B cell (primary cell): Measurements from ENCODE around the gene RSPRY1. TPM values are rescaled to one million over a fixed set of nuclear protein-coding genes. Genes with fewer than 3 reads are reported as not detected.
"Not testable (repeated sequence)": the region's sequence is repeated elsewhere in the genome, so short reads cannot be mapped to it uniquely, and the experiment has no call there.

ENCODE experiments used
- ATAC-seq: fragments of 200-7000 bp; cut with Tn5 transposase; one replicate; pipeline ENCODE4 v1.10.0; 2021; ENCODE audit warnings: low read depth, mild to moderate bottlenecking, moderate number of reproducible peaks, moderate library complexity
- CTCF ChIA-PET: fragments of 350-600 bp; sonication (Branson Sonifier 250); formaldehyde crosslinking; loops from one replicate; lab custom pipeline; 2021; ENCODE audit warnings: antibody characterized with exemption, inconsistent platforms; lab: Charles Lee
- POLR2A ChIA-PET: fragments of 350-600 bp; sonication (Branson Sonifier 250); formaldehyde crosslinking; loops from one replicate; lab custom pipeline; 2021; ENCODE audit warnings: antibody characterized with exemption; lab: Charles Lee
- DNase-seq: peaks from one replicate; pipeline ENCODE4 v3.0.0; 2013
- H2AFZ ChIP-seq: 2 replicates; pipeline ENCODE4 v1.6.1; 2012; ENCODE audit warnings: mild to moderate bottlenecking, low read depth, low read length; ENCODE audit not compliant: insufficient read depth, poor library complexity, severe bottlenecking
- H3K27ac ChIP-seq, 2 donors: 1 replicate in 1 of 2; 2 replicates in 1 of 2; pipeline ENCODE4 v1.5.1; 2012 to 2013; ENCODE audit warnings: low read length in 2 of 2, mild to moderate bottlenecking in 2 of 2, moderate library complexity in 1 of 2
- H3K27me3 ChIP-seq, 4 experiments: fragments of 200-600 bp in 1 of 4; sonication (generic) in 1 of 4; replicated peaks in 1 of 4; 1 replicate in 2 of 4; 2 replicates in 2 of 4; pipeline versions ENCODE4 v1.6.1 to v1.7.0; 2013 to 2016; ENCODE audit warnings: low read length in 3 of 4, mild to moderate bottlenecking in 2 of 4, mixed read lengths in 1 of 4, moderate library complexity in 1 of 4; ENCODE audit not compliant: insufficient read depth in 4 of 4, control insufficient read depth in 3 of 4; ENCODE audit errors: control extremely low read depth in 1 of 4
- H3K36me3 ChIP-seq, 2 experiments: replicated peaks in 1 of 2; 1 replicate in 1 of 2; 2 replicates in 1 of 2; pipeline versions ENCODE4 v1.6.1 to v1.7.1; 2013; ENCODE audit warnings: low read length in 1 of 2; ENCODE audit not compliant: insufficient read depth in 2 of 2, control insufficient read depth in 1 of 2; ENCODE audit errors: control extremely low read depth in 1 of 2, extremely low read depth in 1 of 2
- H3K4me1 ChIP-seq, 2 donors: fragments of 200-600 bp in 1 of 2; sonication (generic) in 1 of 2; 1 replicate in 1 of 2; 2 replicates in 1 of 2; pipeline versions ENCODE4 v1.5.1 to v1.6.1; 2013 to 2017; ENCODE audit warnings: low read length in 2 of 2; ENCODE audit not compliant: control insufficient read depth in 2 of 2, insufficient read depth in 2 of 2
- H3K4me2 ChIP-seq: replicated peaks from 2 replicates; pipeline ENCODE3; 2012; ENCODE audit warnings: mild to moderate bottlenecking, low read depth, low read length; ENCODE audit not compliant: poor library complexity, severe bottlenecking
- H3K4me3 ChIP-seq, 5 experiments: fragments of 200-600 bp in 1 of 5; sonication (generic) in 1 of 5; 1 replicate in 3 of 5; 2 replicates in 2 of 5; pipeline versions ENCODE4 v1.5.1 to v1.7.0; 2011 to 2016; ENCODE audit warnings: low read length in 4 of 5, mild to moderate bottlenecking in 4 of 5, low read depth in 2 of 5, control low read depth in 1 of 5, moderate library complexity in 1 of 5; ENCODE audit not compliant: insufficient read depth in 1 of 5; ENCODE audit errors: control extremely low read depth in 1 of 5, extremely low read depth in 1 of 5
- H3K79me2 ChIP-seq: fragments of 200-600 bp; sonication (generic); one replicate; pipeline ENCODE4 v1.6.0; 2016; ENCODE audit warnings: low read length; ENCODE audit not compliant: control insufficient read depth, insufficient read depth
- H3K9ac ChIP-seq: fragments of 200-600 bp; sonication (generic); 2 replicates; pipeline ENCODE4 v1.6.1; 2017; ENCODE audit warnings: mild to moderate bottlenecking, low read length, moderate library complexity
- H3K9me3 ChIP-seq, 3 donors: one replicate each; pipeline versions ENCODE4 v1.6.1 to v1.7.1; 2013; ENCODE audit warnings: low read length in 2 of 3; ENCODE audit not compliant: control insufficient read depth in 2 of 3, insufficient read depth in 1 of 3; ENCODE audit errors: control extremely low read depth in 1 of 3
- H4K20me1 ChIP-seq: 2 replicates; pipeline ENCODE4 v1.6.0; 2012; ENCODE audit warnings: mild to moderate bottlenecking, low read length; ENCODE audit not compliant: insufficient read depth, control insufficient read depth, poor library complexity, severe bottlenecking
- H3K27ac Mint-ChIP-seq: one replicate; pipeline ENCODE4 v1.8.0; 2021; ENCODE audit warnings: mixed read lengths
- H3K27me3 Mint-ChIP-seq: one replicate; pipeline ENCODE4 v1.8.0; 2021; ENCODE audit warnings: mixed read lengths
- H3K4me1 Mint-ChIP-seq: one replicate; pipeline ENCODE4 v1.8.0; 2021; ENCODE audit warnings: mixed read lengths
- H3K4me3 Mint-ChIP-seq: one replicate; pipeline ENCODE4 v1.8.0; 2021; ENCODE audit warnings: mixed read lengths
- H3K9me3 Mint-ChIP-seq: one replicate; pipeline ENCODE4 v1.8.0; 2022; ENCODE audit warnings: mixed read lengths; ENCODE audit not compliant: insufficient read depth
- EZH2 ChIP-seq: IDR thresholded peaks from 2 replicates; pipeline ENCODE4 v1.6.1; 2012; ENCODE audit warnings: borderline replicate concordance, low read depth, mild to moderate bottlenecking, moderate library complexity, low read length; ENCODE audit not compliant: insufficient read depth, poor library complexity, severe bottlenecking
- WGBS: methylation state at CpG from one replicate; pipeline ENCODE4 v1.1.5; 2013; ENCODE audit warnings: missing lambda C conversion rate; ENCODE audit not compliant: insufficient coverage; 5-methylcytosine and 5-hydroxymethylcytosine counted together
- intact Hi-C: fragments of 100-400 bp; cut with micrococcal nuclease; formaldehyde crosslinking; loops from one replicate; pipeline ENCODE4 v1.10.0; 2022
- polyA plus RNA-seq: library from polyadenylated mRNA; depleted of rRNA; stranded (reverse); fragments of >200 nt; gene quantifications from 2 replicates; pipeline ENCODE4 v1.2.3, GENCODE V29; 2012
- total RNA-seq, 2 donors: library from RNA; stranded (reverse); fragments of 120-200 nt in 1 of 2; gene quantifications; 1 replicate in 1 of 2; 2 replicates in 1 of 2; pipeline versions ENCODE4 v1.2.3 to v1.2.4, GENCODE V29; 2013 to 2022
- TF ChIP-seq, protein P1 (sequence below): fragments of 200-600 bp; IDR thresholded peaks from one replicate; pipeline ENCODE4 v1.8.0; 2022; ENCODE audit warnings: antibody characterized with exemption, mild to moderate bottlenecking

RSPRY1 gene
- total and polyA plus RNA-seq, 2 donors (not counting 1 experiment from before 2014, with no cell fraction given), result 9.6 to 38.4 TPM

- no peak overlapping the region for H3K4me3 Mint-ChIP-seq
- Histone ChIP-seq H3K9ac (no peak overlapping the region), H3K4me3 (no peak overlapping the region), H3K27me3 (no peaks in the 10 kb centered on the region), H3K27ac (no peak overlapping the region), H3K9me3 (no peaks in the 10 kb centered on the region), H2AFZ (no peak overlapping the region), H3K36me3 (no peaks in the 10 kb centered on the region), H4K20me1 (peaks cover 15% of the 10 kb centered on the region), H3K4me2 (no peak overlapping the region), H3K79me2 (peaks cover 96% of the 10 kb centered on the region), H3K4me1 (peaks cover 26 to 30% of the 10 kb centered on the region in 2 donors)
- H3K27ac Mint-ChIP-seq, result no peak overlapping the region
- DNase-seq (no peak), ATAC-seq (no peak)
- POLR2A ChIA-PET, result no interaction called here
- intact Hi-C loops, result loop anchor here (5.0 to 10.0 kb wide), 6 partner anchors 96 to 1439 kb away; partner anchors contain the start of genes AMFR, CCDC102A, CNOT1 and CPNE2
- H3K27me3 Mint-ChIP-seq, result no peaks in the 10 kb centered on the region
- WGBS, result 97% methylated on average over 6 of the region's 9 CpGs
- CTCF ChIA-PET, result no interaction called here
- no peaks in the 10 kb centered on the region for H3K9me3 Mint-ChIP-seq
- no peak for TF ChIP-seq EZH2
- TF ChIP-seq, protein P1, sequence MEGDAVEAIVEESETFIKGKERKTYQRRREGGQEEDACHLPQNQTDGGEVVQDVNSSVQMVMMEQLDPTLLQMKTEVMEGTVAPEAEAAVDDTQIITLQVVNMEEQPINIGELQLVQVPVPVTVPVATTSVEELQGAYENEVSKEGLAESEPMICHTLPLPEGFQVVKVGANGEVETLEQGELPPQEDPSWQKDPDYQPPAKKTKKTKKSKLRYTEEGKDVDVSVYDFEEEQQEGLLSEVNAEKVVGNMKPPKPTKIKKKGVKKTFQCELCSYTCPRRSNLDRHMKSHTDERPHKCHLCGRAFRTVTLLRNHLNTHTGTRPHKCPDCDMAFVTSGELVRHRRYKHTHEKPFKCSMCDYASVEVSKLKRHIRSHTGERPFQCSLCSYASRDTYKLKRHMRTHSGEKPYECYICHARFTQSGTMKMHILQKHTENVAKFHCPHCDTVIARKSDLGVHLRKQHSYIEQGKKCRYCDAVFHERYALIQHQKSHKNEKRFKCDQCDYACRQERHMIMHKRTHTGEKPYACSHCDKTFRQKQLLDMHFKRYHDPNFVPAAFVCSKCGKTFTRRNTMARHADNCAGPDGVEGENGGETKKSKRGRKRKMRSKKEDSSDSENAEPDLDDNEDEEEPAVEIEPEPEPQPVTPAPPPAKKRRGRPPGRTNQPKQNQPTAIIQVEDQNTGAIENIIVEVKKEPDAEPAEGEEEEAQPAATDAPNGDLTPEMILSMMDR, result no peak
- H3K4me1 Mint-ChIP-seq, result peaks cover 60% of the 10 kb centered on the region
Observed at GRCh38 chr16:57188711-57189002, 2.5 kb downstream of the RSPRY1 start.

DNA sequence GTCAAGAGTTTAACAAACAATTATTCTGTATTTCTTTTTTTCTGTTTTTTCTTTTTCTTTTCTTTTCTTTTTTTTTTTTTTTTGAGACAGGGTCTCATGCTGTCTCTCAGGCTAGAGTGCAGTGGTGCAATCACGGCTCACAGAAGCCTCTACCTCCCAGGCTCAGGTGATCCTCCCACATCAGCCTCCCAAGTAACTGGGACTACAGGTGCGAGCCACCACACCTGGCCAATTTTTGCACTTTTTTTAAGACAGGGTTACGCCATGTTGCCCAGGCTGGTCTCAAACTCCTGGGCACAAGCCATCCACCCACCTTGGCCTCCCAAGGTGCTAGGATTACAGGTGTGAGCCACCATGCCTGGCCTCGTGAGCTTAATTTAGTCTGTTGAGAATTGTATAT is 3.4 kb downstream of the RSPRY1 start:
- H3K36me3 ChIP-seq, H3K27ac ChIP-seq, CTCF ChIA-PET, H3K4me2 ChIP-seq, H3K27me3 Mint-ChIP-seq, H3K27ac Mint-ChIP-seq, POLR2A ChIA-PET, DNase-seq, H3K4me3 Mint-ChIP-seq, ATAC-seq, H3K9me3 ChIP-seq, H3K27me3 ChIP-seq, H3K9ac ChIP-seq, H2AFZ ChIP-seq, H3K4me3 ChIP-seq, H3K9me3 Mint-ChIP-seq: not testable (repeated sequence)
- Histone ChIP-seq H3K79me2 (peaks cover 96% of the 10 kb centered on the region), H3K4me1 (peaks cover 22 to 24% of the 10 kb centered on the region in 2 donors), H4K20me1 (peaks cover 15% of the 10 kb centered on the region)
- peaks cover 54% of the 10 kb centered on the region for H3K4me1 Mint-ChIP-seq
- intact Hi-C loops, result loop anchor here (5.0 to 10.0 kb wide), 6 partner anchors 97 to 1438 kb away; partner anchors contain the start of genes AMFR, CCDC102A, CNOT1 and CPNE2
- WGBS, result 100% methylated on average over 2 of the region's 4 CpGs
